HG03103 (cell line): ENCODE data around the gene LILRB2.
"Not testable (repeated sequence)": the region's sequence is repeated elsewhere in the genome, so short reads cannot be mapped to it uniquely, and the experiment has no call there.

Experiments used
- ATAC-seq: cut with Tn5 transposase; IDR thresholded peaks from one replicate; pipeline ENCODE4 v1.9.1; 2021; ENCODE audit warnings: low read depth; ENCODE audit not compliant: unreplicated experiment

LILRB2 gene

GRCh38 chr19:54281007-54281728 is at the start of gene LILRB2:
LILRB2 (minus strand) TSS chr19:54281110; CDS start chr19:54280496, 614 bp downstream.
- ATAC-seq = no peak

- no peak for ATAC-seq
These were observed 48.7 kb upstream of the LILRB2 start for GRCh38 chr19:54329476-54330165.

GRCh38 chr19:54328781-54329180 is 47.9 kb upstream of the LILRB2 start:
- not testable (repeated sequence) for ATAC-seq

GRCh38 chr19:54325631-54326030 is 44.7 kb upstream of the LILRB2 start:
- ATAC-seq = no peak

- no peak for ATAC-seq
These were observed 44.3 kb upstream of the LILRB2 start for GRCh38 chr19:54325194-54325621.

GRCh38 chr19:54324071-54324470 is 43.2 kb upstream of the LILRB2 start:
- no peak for ATAC-seq

GRCh38 chr19:54322934-54323333 is 42.0 kb upstream of the LILRB2 start:
- not testable (repeated sequence) for ATAC-seq

- not testable (repeated sequence) for ATAC-seq
These were observed 41.4 kb upstream of the LILRB2 start for GRCh38 chr19:54322295-54322694.

GRCh38 chr19:54319892-54320670 is 39.2 kb upstream of the LILRB2 start:
- no peak for ATAC-seq

- ATAC-seq = no peak
These were observed 38.1 kb upstream of the LILRB2 start for GRCh38 chr19:54319049-54319448.

GRCh38 chr19:54317965-54318240 is 37.0 kb upstream of the LILRB2 start:
- no peak for ATAC-seq

- ATAC-seq = no peak
These were observed 36.4 kb upstream of the LILRB2 start for GRCh38 chr19:54317108-54317964.

- no peak for ATAC-seq
These were observed 35.8 kb upstream of the LILRB2 start for GRCh38 chr19:54316746-54317107.

GRCh38 chr19:54315956-54316355 is 35.0 kb upstream of the LILRB2 start:
- no peak for ATAC-seq

GRCh38 chr19:54312436-54313377 is 31.8 kb upstream of the LILRB2 start, which contains the start of gene LILRA5:
LILRA5 (minus strand) TSS chr19:54313166; CDS start chr19:54313019, 147 bp downstream.
- ATAC-seq = no peak

GRCh38 chr19:54312011-54312410 is 31.1 kb upstream of the LILRB2 start:
- ATAC-seq = no peak

- no peak for ATAC-seq
These were observed 30.6 kb upstream of the LILRB2 start for GRCh38 chr19:54311486-54311885.

GRCh38 chr19:54310543-54310942 is 29.6 kb upstream of the LILRB2 start:
- ATAC-seq = no peak

GRCh38 chr19:54309811-54310210 is 28.9 kb upstream of the LILRB2 start:
- ATAC-seq = no peak
